Stimulated activated CD8-positive, alpha-beta memory T cell treated with anti-CD3 and anti-CD28 coated beads, Interleukin-12 subunit alpha, Interleukin-12 subunit beta, amount 100 ng/mL, for 24 hours (primary cell): Measurements from ENCODE around the gene AGAP1.

ENCODE experiments used
- DNase-seq: peaks from one replicate; pipeline ENCODE4 v3.0.0-alpha.2; 2020; ENCODE audit errors: extremely low read depth

The AGAP1 gene

DNA sequence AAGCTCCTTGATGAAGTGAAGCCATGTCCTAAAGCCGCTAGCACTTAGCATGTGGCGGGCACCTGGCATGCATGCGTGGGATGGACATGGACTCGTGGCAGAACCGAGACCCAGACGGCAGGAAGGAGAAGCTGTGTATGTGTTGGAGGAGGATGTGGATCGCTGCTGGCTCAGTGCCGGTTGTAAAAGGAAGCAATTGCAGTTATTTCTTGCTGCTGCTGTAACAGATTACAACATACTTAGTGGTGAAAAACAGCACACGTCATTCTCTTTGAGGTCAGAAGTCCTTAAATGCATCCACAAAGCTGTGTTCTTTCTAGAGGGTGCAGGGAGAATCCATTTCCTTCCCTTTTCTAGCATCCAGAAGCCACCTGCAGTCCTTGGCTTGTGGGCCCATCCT is 74.6 kb downstream of the AGAP1 start:
- DNase-seq: no peak

DNA sequence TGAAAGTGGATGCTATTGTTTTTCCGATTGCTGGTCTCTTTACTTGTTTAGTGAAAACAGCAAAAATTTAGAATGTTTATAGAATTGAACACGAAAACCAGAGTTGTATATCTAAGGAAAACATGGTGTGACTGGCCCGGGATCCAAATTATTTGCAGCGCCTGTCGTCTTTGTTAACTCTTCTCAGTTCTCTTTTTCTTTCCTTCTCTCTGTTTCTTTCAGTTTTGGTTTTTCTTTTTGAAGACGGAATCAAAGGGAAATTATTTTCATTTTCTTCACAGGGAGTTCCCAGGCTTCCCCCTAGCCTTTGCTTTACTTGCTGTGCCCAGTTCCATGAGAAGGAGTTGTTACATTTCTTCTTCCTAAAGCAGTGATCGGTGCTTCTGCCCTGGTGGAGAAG is 76.0 kb downstream of the AGAP1 start:
- DNase-seq: no peak

DNA sequence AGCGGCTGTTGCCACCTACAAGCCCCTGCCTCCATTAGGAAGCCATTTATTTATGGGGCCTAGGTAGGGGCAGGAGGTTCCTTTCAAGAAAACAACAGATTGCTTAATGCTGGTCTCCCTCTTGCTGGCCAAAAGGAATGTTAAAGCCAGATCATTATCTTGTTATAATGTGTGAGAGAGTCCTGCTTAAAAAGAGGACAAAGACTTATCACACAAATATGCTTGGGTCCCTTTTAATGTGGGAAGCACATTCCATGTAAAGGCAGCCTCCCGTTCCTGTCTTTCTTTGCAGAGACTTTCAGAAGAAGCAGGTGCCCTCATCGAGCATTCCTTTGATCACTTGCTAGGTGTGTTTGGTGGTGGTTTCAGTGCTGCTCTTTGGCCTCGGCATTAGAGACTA is 76.4 kb downstream of the AGAP1 start:
- no peak for DNase-seq

DNA sequence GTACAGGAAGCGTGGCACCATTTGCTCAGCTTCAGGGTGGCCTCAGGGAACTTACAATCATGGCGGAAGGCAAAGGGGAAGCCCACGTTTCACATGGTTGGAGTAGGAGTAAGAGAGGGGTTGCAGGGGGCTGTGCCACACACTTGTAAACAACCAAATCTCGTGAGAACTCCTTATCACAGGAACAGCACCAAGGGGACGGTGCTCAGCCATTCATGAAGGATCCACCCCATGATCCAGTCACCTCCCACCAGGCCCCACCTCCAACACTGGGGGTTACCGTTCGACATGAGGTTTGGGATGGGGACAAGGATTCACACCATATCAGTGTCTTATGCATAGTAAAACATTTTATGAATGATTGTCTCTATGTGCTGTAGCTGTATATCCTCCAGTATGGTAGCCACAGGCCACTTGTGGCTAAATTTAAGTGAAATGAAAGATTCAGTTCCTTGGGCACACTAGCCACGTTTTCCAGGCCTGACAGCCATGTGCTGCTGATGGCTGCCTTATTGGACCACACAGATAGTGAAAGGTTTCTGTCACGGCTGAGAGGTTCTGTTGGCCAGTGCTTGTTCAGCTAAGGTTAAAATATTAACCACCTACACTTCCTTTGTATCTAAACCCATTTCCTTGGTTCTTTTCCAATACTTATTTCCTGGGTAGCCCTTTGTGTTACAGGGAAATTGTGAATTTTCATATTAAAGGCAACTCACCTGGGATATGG is 77.3 kb downstream of the AGAP1 start:
- DNase-seq: no peak

DNA sequence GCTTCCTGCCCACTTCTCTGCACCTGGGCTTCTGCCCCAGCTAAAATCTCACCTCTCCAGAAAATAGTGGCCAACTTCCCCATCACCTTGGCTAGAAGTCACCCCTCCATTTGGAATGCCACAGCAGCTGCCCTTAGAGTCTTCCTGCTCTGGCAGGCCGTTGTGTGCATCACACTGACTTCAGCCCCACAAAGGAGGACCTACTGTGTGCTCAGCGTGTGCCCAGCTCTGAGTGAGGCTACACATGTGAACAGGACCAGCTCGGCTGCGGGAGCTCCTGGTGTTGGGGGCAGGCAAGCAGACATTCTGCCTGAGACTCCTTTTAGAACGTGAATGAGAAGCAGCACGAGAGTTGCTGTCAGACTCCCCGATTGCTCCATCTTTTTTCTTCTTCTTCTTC is 78.7 kb downstream of the AGAP1 start:
- no peak for DNase-seq

DNA sequence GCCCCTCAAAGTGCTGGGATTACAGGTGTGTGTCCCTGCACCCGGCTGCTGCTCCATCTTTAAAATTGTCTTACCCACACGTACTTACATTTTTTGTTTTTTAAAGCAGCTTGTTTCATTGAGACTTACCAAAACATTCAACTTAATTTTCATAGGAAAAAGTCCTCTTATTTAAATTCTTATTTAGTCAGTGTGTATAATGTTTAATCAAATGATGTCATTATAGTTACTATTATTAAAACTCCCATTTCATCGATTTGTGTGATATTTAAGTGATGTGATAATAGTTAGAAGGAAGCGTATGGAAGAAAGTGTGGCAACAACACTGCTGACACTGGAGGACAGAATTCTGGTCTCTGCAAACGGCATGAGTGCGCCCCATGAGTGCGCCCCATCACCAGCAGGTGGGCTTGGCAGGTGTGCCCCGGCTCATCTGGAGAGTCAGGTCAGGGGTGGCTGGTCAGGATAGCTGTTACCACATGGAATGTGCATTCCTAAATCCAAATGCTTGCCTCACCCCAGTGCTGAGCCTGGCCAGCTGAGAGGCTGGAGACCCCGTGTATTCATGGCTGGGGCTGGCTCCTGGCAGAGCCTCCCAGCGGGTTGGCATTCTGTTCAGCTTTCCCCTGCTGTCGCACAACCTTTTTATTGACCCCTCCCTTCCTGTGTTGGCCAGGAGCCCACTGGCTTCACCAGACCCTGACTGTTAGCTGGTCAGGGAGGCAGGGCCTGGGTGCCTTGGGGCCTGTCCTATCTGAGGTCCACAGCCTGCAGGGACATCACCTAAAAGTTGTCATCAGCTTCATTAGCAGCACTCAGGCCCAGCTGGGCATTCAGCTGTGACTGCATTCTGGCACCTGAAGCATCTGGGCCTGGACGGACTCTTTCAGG is 79.7 kb downstream of the AGAP1 start:
- DNase-seq: no peak

DNA sequence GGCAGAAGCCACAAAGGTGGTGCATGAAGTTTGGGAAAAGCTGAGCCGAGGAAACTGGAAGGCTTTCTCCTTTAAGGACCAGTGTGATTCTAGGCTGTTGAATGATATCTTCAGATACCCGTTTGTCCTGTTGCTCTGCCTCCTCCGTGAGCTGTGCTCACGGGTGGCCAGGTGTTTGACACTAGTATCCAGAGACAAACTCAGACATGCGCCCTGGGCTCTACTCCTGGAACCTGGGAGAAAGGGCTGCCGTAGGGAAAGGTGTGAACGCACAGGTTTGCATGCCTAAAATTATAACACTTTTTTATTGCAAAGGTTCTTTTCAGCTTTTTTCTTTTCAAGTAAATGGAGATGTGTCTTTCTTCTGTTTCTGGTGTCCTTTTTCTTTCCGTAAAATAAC is 81.6 kb downstream of the AGAP1 start:
- DNase-seq: no peak

DNA sequence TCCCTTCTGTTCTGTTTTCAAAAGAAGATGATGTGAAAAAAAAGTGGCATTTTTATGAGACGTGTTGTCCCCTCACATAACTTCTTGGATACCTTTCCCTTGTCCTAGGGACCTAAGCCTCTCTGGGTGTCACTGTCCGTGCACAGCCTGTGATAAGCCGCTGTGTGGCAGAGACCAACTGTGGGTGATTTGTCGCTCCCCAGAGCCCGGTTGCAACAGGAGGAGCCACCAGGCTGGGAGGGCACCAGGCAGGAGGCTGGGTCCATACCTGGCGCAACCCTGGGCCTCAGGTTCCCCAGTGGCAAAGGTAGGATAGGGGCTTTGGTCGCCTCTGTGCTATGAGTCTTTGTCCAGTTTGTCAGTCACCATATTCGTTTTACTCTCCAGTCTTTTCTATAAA is 82.1 kb downstream of the AGAP1 start:
- DNase-seq: no peak

DNA sequence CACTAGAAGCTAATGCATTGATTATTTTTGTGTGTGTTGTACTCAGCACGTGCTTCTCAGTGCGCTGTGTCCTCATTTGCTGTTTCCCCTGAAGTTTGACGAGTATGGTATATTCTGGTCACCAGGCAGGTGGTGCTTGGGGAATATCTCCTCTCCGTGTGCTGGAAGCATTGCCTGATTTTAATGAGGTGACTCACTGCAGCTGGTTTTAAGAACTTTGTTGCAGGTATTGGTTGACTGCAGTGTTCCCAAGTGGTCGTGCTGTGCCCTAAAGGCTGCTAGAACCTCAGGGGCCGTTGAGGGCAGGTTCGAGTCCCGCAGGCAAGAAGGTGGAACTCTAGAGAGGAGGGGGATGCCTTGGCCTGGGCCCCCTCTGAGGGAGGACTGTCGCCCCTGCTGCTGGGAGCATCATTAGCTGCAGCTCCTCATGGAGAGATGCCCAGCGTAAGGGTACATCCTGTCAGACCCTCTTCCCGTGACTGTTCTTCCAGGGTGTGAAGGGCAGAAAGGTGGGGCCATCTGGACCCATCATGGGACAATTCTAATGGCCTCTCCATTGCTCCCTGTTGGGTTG is 82.6 kb downstream of the AGAP1 start:
- no peak for DNase-seq

DNA sequence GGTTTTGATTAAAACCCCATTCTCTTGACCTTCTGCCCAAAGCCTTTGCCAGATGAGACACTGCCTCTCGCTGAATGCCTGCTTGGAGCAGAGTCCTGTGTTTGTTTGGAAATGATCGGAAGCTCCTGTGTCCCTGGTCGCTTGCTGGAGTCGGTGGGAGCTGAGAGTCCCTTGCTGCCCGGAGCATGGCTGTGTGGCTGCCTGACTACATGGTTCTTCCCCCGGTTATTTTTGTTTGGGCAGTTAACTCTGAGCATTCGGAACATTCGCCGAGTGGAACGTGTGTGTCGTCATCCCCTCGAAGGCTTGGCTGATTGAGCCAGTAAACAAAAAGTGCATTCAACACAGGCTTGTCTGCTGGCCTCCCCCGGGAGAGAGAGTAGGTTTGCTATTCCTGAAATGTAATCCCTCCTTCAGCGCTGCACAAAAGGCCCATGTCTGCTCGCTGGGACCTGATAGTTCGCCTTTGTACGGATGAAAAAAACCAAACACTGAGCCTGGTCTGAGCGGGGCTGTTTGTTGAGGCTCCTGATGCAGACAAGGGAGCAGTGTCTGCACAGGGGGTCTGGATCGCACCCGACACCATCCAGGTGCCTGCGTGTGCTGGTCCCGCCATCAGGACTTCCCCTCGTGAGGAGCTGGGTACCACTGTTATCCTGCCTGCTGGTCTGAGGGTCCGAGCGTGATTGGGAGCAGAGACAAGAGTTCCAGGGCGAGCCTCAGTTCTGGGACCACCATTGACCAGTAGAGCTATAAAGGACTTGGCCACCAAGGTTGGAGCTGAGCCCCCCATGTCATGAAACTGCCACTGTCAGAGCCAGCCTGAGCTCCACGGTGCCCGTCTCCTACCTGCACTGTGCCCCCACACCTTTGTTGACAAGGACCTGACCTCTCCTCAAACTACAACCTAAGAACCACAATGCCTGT is 83.8 kb downstream of the AGAP1 start:
- DNase-seq: no peak

DNA sequence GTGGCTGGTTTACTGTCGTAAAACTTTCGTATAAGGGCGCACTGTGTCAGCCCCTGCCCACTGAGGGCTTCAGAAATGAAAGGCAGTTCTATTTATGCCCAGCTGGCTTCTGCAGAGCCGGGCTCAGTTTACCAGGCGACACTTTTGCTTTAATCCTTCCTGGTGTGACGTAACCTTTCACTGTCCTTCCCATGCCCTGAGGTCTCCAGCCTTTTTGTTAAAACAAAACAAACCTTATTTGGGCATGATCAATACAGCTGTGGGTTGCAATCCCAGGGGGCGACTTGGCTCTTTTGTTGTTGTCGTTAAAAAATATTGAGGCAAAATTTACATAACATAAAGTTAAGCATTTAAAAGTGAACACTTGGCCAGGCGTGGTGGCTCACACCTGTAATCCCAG is 85.3 kb downstream of the AGAP1 start:
- no peak for DNase-seq

DNA sequence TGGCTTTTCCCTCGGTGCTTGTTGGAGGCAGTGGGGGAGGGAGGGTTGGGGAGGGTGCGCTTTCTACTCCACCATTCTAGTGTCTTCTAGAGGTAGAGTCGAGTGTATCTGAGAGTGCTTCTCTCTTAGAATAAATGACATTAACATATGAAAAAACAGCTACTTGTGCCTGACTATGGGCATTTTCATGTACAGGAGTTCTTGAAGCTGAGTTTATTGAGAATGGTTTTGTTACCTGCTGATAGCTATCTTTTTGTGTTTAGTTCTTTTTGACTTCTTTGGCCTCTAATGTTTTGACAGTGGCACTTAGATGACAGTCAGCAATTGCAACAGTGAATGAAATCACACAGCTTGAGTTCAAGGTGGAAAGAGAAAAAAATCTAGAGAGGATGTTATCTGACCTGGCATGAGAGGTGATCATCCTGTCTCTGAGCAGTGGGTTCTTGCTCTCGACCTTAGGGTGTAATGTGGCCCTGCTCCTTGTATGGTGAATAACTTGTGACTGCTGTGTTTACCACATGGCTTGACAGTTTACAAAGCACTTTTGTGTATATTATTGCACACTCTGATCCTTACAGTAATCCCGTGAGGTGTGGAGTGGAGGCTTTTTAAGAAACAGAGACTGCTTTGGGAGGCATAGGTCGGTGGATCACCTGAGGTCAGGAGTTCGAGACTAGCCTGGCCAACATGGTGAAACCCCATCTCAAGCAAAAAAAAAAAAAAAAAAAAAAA is 86.7 kb downstream of the AGAP1 start:
- DNase-seq: no peak

DNA sequence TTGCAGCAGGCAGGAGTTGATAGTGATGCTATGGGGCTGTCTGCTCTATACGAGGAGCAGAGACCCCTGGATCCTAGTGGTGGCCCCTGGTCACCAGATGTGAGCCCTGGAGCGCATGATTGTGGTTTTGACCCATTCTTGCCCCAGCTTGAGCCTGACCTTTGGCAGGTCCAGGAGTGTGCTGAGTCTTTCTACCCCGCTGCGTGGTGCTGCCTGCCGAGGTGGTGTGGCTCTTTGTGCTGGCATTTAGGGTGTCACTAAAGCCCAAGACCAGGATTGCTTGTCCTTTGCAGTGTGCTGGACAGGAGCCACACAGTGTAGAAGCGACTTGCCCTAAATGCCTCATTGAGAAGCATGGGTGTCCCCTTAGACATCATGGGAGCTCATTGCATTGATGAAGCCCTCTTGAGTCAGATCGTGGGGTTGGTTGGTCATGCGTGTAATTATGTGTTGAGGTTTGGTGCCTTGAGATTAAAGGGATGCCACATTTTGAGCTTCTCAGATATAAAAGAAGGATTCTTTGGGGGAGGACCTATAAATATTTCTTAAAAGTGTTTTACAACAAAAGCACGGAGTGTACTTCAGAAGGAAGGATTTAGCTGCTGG is 88.3 kb downstream of the AGAP1 start:
- DNase-seq: no peak

DNA sequence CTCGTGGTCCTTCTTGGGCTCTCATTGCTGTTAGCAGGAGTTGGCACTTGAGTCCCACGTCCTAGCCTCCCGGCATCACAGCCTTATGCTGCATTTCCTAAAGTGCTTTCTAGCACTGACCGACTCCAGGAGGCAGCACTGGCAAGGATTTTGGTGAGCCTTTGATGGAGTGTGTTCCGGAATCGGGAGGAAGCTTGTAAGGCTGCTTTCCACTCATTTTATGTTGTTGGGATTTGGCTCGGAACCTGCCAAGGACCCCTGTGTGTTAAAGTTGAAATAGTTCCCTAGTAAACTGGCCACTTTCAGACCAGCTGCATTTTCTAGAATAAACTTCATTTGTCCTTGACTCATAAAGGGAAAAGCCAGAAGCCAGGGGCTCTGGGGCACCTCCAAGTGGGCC is 88.9 kb downstream of the AGAP1 start:
- no peak for DNase-seq

DNA sequence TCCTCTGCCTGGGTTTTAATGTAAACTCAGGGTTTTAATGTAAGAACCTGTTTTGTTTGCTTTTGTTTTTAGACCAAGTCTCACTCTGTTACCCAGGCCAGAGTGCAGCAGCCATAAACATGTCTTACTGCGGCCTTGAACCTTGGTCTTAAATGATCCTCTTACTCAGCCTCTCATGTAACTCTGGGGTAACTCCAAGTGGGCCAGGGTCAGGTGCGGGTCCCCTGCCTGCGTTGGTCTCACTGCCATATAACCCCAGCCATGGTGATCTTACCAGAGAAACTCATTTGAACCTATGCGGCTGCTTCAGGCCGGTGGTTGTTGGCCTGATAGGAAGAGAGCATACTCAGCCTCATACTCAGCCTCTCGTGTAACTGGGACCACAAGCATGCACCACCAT is 89.3 kb downstream of the AGAP1 start:
- no peak for DNase-seq

DNA sequence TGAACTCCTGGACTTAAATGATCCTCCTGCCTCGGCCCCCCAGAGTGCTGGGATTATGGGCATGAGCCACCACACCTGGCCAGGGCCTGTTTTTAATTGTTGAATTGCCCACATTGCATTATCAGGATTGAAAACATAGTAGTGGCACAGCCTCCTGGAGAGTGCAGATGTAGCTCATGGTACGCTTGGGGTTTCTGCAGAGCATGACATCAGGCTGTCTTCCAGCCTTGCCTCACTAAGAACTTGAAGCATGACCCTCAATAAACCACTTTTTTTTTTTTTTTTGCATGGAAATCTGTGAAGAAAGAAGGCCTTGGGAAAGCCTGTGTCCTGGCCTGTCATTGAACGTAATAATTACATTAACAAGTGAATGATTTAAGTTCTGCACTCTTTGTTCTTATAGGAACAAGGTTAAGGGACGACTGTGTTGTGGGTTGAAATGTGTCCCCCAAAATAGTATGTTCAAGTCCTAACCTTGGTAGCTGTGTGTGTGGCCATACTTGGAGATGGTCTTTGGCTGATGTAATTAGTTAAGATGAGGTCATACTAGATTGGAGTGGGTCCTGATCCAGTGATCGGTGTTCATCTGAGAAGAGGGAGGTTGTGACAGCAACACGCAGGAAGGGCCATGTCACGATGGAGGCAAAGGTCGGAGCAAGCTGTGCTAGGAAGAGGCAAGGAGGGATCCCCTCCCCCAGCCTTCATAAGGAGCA is 90.2 kb downstream of the AGAP1 start:
- DNase-seq: no peak

DNA sequence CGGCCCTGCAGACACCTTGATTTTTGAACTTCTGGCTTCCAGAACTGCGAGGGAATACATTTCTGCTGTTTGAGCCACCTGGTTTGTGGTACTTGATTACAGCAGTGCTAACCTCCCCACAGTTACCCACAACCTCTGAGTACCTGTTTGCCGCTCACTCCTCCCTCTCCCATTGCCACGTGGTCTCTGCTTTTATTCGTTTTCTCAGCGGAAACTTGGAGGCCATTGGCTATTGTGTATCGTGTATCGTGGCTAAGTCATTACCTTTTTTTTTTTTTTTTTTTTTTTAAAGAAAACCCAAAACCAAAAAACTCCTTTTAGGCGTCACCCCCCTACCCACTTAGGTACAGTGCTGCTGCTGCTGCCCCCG is 90.8 kb downstream of the AGAP1 start:
- no peak for DNase-seq

DNA sequence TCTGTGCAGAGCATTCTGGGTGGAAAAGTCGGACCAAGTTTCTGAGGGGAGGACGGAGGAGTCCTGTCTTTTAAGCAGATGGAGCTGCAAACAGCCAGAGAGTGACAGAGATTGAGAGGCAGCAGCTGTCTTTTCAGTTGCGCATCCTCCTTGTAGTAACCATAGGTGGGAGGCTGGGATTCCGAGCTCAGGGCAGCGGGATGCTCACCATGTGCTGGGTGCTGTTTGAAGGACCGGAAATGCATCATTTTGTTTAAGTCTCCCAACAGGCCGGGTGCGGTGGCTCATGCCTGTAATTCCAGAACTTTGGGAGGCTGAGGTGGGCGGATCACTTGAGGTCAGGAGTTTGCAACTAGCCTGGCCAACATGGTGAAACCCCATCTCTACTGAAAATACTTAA is 93.4 kb downstream of the AGAP1 start:
- no peak for DNase-seq

DNA sequence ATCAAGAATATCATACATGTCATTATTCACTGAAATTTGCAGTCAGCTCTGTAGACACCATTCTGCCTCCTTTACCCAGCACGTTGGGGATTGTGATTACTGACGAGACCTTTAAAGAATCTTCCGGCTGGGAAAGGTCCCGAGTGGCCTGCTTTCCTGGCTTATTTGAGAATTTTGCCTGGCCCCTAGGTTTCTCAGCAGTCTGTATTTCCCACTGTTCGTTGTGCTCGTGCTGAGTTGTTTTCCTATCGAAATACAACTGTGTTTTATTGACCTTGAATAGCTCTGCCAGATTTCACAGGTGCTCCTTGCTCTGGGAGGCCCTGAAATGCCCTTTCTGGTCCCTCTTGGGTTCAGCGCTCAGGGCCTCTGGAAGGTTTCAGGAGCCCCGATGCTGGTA is 94.9 kb downstream of the AGAP1 start:
- no peak for DNase-seq

DNA sequence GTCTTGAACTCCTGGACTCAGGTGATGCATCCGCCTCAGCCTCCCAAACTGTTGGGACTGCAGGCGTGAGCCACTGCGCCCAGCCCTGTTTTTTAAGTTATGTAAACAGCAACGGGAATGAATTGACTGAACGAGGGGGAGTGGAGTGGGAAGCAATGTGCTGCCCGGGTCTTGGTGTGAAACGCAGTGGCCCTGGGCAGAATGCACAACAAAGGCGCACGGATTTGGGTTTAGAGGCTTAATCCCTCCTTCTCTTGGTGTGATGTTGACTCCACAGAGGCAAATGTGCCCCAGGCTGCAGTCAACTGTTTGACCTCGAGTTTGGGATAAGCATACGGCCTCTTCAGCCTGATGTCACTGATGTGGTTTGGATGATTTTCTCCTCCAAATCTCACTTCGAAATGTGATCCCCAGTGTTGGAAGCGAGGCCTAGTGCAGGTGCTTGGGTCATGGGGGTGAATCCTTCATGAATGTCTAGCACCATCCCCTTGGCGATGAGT is 97.4 kb downstream of the AGAP1 start:
- DNase-seq: no peak
